IMR-90 (cell line): ENCODE data around the gene IFT43. TPM values are rescaled to one million over a fixed set of nuclear protein-coding genes. Genes with fewer than 3 reads are reported as not detected.
A peak's percentile ranks its signal among the peaks of the same experiment; 100 is the strongest.

Experiments
- ATAC-seq: fragments of 200-7000 bp; cut with Tn5 transposase; 2 replicates; pipeline ENCODE4 v1.9.1; 2020; ENCODE audit warnings: low read depth, mild to moderate bottlenecking, moderate library complexity
- BruUV-seq: library from RNA; stranded (reverse); fragments of 400-500 nt; replicated peaks from 2 replicates; lab custom pipeline; 2021; lab: Mats Ljungman, UMichigan
- CTCF ChIA-PET: fragments of 300-600 bp; formaldehyde crosslinking; extraction: SDS; loops from one replicate; lab custom pipeline; 2021; ENCODE audit warnings: antibody characterized with exemption; lab: Yijun Ruan, JAX
- POLR2A ChIA-PET: fragments of 300-600 bp; sonication (Branson Sonifier 250); formaldehyde crosslinking; loops from one replicate; lab custom pipeline; 2022; ENCODE audit warnings: antibody characterized with exemption; ENCODE audit not compliant: unreplicated experiment; lab: Charles Lee
- DNase-seq: peaks from one replicate; pipeline ENCODE4 v3.0.0; 2013
- H2AFZ ChIP-seq: replicated peaks from 2 replicates; pipeline ENCODE3; 2013; ENCODE audit warnings: low read length, mild to moderate bottlenecking; ENCODE audit not compliant: poor library complexity
- H2AK5ac ChIP-seq: 2 replicates; pipeline ENCODE4 v1.6.1; 2013; ENCODE audit warnings: low read depth, low read length, inconsistent platforms
- H2AK9ac ChIP-seq: replicated peaks from 2 replicates; pipeline ENCODE3; 2013; ENCODE audit warnings: mild to moderate bottlenecking, low read depth, low read length, moderate library complexity; ENCODE audit not compliant: poor library complexity
- H2BK120ac ChIP-seq: 2 replicates; pipeline ENCODE4 v1.6.1; 2013; ENCODE audit warnings: low read depth, low read length, inconsistent platforms
- H2BK15ac ChIP-seq: 3 replicates; pipeline ENCODE4 v1.6.1; 2013; ENCODE audit warnings: low read depth, low read length, inconsistent platforms
- H2BK20ac ChIP-seq: 2 replicates; pipeline ENCODE4 v1.6.1; 2013; ENCODE audit warnings: low read depth, mild to moderate bottlenecking, inconsistent platforms, low read length, moderate library complexity
- H2BK5ac ChIP-seq: 2 replicates; pipeline ENCODE4 v1.6.1; 2013; ENCODE audit warnings: mild to moderate bottlenecking, low read depth, low read length, inconsistent platforms; ENCODE audit not compliant: poor library complexity, severe bottlenecking
- H3K14ac ChIP-seq: replicated peaks from 2 replicates; pipeline ENCODE4 v1.6.1; 2013; ENCODE audit warnings: low read depth, low read length, inconsistent platforms
- H3K18ac ChIP-seq: 2 replicates; pipeline ENCODE4 v1.6.1; 2013; ENCODE audit warnings: low read depth, low read length, control low read depth
- H3K23ac ChIP-seq: 2 replicates; pipeline ENCODE4 v1.6.1; 2013; ENCODE audit warnings: low read depth, low read length, inconsistent platforms
- H3K27ac ChIP-seq: 2 replicates; pipeline ENCODE4 v1.5.1; 2013; ENCODE audit warnings: mild to moderate bottlenecking, control low read depth, low read length; ENCODE audit not compliant: insufficient read depth
- H3K27me3 ChIP-seq: 2 replicates; pipeline ENCODE4 v1.6.1; 2013; ENCODE audit warnings: low read length; ENCODE audit not compliant: control insufficient read depth, insufficient read depth
- H3K36me3 ChIP-seq: 2 replicates; pipeline ENCODE4 v1.6.1; 2013; ENCODE audit warnings: low read length, mixed read lengths; ENCODE audit not compliant: control insufficient read depth, insufficient read depth
- H3K4ac ChIP-seq: 2 replicates; pipeline ENCODE4 v1.6.1; 2013; ENCODE audit warnings: low read depth, low read length, inconsistent platforms
- H3K4me1 ChIP-seq: 2 replicates; pipeline ENCODE4 v1.6.1; 2013; ENCODE audit warnings: low read length, mixed read lengths; ENCODE audit not compliant: control insufficient read depth, insufficient read depth
- H3K4me2 ChIP-seq: 2 replicates; pipeline ENCODE4 v1.6.1; 2013; ENCODE audit warnings: low read depth, mild to moderate bottlenecking, control low read depth, low read length, moderate library complexity
- H3K4me3 ChIP-seq: 2 replicates; pipeline ENCODE4 v1.5.1; 2013; ENCODE audit warnings: low read depth, mild to moderate bottlenecking, control low read depth, low read length, moderate library complexity; ENCODE audit not compliant: insufficient read depth
- H3K56ac ChIP-seq: 2 replicates; pipeline ENCODE4 v1.6.1; 2013; ENCODE audit warnings: low read length, inconsistent platforms; ENCODE audit not compliant: insufficient read depth; ENCODE audit errors: extremely low read depth
- H3K79me1 ChIP-seq, 2 experiments: 2 replicates each; pipeline ENCODE4 v1.6.1; 2013; ENCODE audit warnings: low read length in 2 of 2, inconsistent platforms in 1 of 2, low read depth in 1 of 2
- H3K9ac ChIP-seq: 2 replicates; pipeline ENCODE4 v1.6.1; 2013; ENCODE audit warnings: low read depth, low read length, control low read depth
- H3K9me1 ChIP-seq: 2 replicates; pipeline ENCODE4 v1.6.1; 2013; ENCODE audit warnings: low read length, inconsistent platforms; ENCODE audit not compliant: insufficient read depth
- H3K9me3 ChIP-seq: 2 replicates; pipeline ENCODE4 v1.6.1; 2013; ENCODE audit warnings: low read length; ENCODE audit not compliant: control insufficient read depth, insufficient read depth
- H4K20me1 ChIP-seq: 2 replicates; pipeline ENCODE4 v1.6.1; 2013; ENCODE audit warnings: low read length, inconsistent platforms; ENCODE audit not compliant: insufficient read depth
- H4K5ac ChIP-seq: 2 replicates; pipeline ENCODE4 v1.6.1; 2013; ENCODE audit warnings: mild to moderate bottlenecking, low read depth, low read length, control low read depth
- H4K8ac ChIP-seq, 2 experiments: 2 replicates each; pipeline ENCODE4 v1.6.1; 2013; ENCODE audit warnings: low read depth in 2 of 2, low read length in 2 of 2, control low read depth in 1 of 2, inconsistent platforms in 1 of 2
- H4K91ac ChIP-seq: 2 replicates; pipeline ENCODE4 v1.6.1; 2013; ENCODE audit warnings: low read depth, low read length, inconsistent platforms; ENCODE audit not compliant: insufficient read depth
- CEBPB ChIP-seq: IDR thresholded peaks from 2 replicates; pipeline ENCODE4 v1.6.1; 2012; ENCODE audit warnings: low read depth, low read length, improper control_type of control experiment
- MAZ ChIP-seq: IDR thresholded peaks from 2 replicates; pipeline ENCODE4 v1.6.1; 2012; ENCODE audit warnings: low read depth, mild to moderate bottlenecking, low read length, improper control_type of control experiment, moderate library complexity, borderline replicate concordance
- WGBS, 2 experiments: methylation state at CpG; one replicate each; pipeline versions ENCODE4 v1.1.5 to v1.1.7; 2013; ENCODE audit warnings: missing lambda C conversion rate in 2 of 2; ENCODE audit not compliant: insufficient read length in 1 of 2; ENCODE audit errors: extremely low coverage in 2 of 2; 5-methylcytosine and 5-hydroxymethylcytosine counted together
- dilution Hi-C: fragments of 300-500 bp; cut with HindIII; formaldehyde crosslinking; loops from one replicate; pipeline ENCODE4 v1.14.3; 2018; ENCODE audit warnings: low sequenced_read_pairs; ENCODE audit not compliant: unreplicated experiment
- in situ Hi-C: fragments of 300-500 bp; cut with MboI; formaldehyde crosslinking; loops from 3 replicates; pipeline ENCODE4 v1.14.3; 2019; ENCODE audit warnings: low sequenced_read_pairs, inconsistent platforms, mixed read lengths
- intact Hi-C: fragments of 100-400 bp; cut with micrococcal nuclease; formaldehyde crosslinking; loops from 2 replicates; pipeline ENCODE4 v1.10.0; 2022
- polyA plus RNA-seq, 3 experiments: library from polyadenylated mRNA; depleted of rRNA; stranded (reverse); fragments of >200 nt; gene quantifications; 2 replicates each; pipeline ENCODE4 v1.2.3, GENCODE V29; 2012; ENCODE audit warnings: low replicate concordance in 1 of 3
- total RNA-seq: library from RNA; depleted of rRNA; stranded (reverse); fragments of >200 nt; gene quantifications from 2 replicates; pipeline ENCODE4 v1.2.3, GENCODE V29; 2012

Gene IFT43
- total and polyA plus RNA-seq, 2 of the 4 experiments (the other 2 are of a cell fraction) = 41.4 to 43.2 TPM

DNA sequence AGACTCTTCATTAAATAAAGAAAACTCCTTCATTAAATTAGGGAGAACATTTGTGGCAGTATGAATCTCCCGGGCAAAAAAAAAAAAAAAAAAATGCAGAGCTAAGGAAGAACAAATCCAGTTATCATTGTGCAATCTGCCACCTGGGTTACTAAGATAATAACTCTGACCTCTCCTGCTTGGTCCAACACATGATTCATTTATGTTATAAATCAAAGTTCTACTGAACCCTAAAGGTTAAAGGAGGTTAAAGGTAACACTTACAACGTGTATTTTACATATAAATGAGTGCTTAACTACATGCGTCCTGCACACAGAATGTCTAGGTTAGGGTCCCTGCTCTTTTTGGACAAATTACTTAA is 8.0 kb upstream of the IFT43 start:
- in situ Hi-C loops = loop anchor here (25.0 kb wide), 1 partner anchor 1085 kb away; no protein-coding TSS in a partner anchor
- dilution Hi-C loops = no loop called here
- Histone ChIP-seq H3K9me1 (no peaks in the 10 kb centered on the region), H3K27ac (no peak overlapping the region), H2BK120ac (no peak overlapping the region), H3K18ac (no peak overlapping the region), H2BK15ac (no peak overlapping the region), H3K23ac (no peak overlapping the region), H2BK20ac (no peak overlapping the region), H2AK9ac (no peak overlapping the region), H4K20me1 (no peaks in the 10 kb centered on the region), H3K27me3 (no peaks in the 10 kb centered on the region; the same call in none of the 2 replicates), H3K4ac (no peak overlapping the region), H3K79me1 (no peaks in the 10 kb centered on the region), H3K4me3 (no peak overlapping the region), H3K9me3 (no peaks in the 10 kb centered on the region), H2AK5ac (no peak overlapping the region), H3K9ac (no peak overlapping the region), H3K56ac (no peak overlapping the region), H2AFZ (no peak overlapping the region), H3K4me1 (peaks cover 7% of the 10 kb centered on the region; the same call in 1 of the 2 replicates), H4K8ac (no peak overlapping the region), H4K91ac (no peak overlapping the region), H3K4me2 (no peak overlapping the region), H4K5ac (no peak overlapping the region), H3K36me3 (no peaks in the 10 kb centered on the region), H3K14ac (no peak overlapping the region), H2BK5ac (no peak overlapping the region)
- TF ChIP-seq CEBPB = peak; percentile 74
- TF ChIP-seq MAZ = no peak
- intact Hi-C loops = loop anchor here (1.0 kb wide), 2 partner anchors 71 to 263 kb away; no protein-coding TSS in a partner anchor
- ATAC-seq = no peak
- POLR2A ChIA-PET = interaction anchor here (0.5 kb wide), 1 partner anchor 62 kb away, joined by 10 read pairs; no protein-coding TSS in a partner anchor
- BruUV-seq = no TSS peak
- no peak for DNase-seq
- CTCF ChIA-PET = interaction anchor here (0.7 to 1.1 kb wide), 4 partner anchors 71 to 400 kb away, joined by 4 to 6 read pairs (median 4); no protein-coding TSS in a partner anchor
- no CpG with 5 or more reads among the region's 3 CpGs for WGBS, 2 experiments
